Suppressor macrophage treated with lipopolysaccharide for 4 hours (primary cell): ENCODE results near the gene C5orf46.
"Not testable (repeated sequence)": the region's sequence is repeated elsewhere in the genome, so short reads cannot be mapped to it uniquely, and the experiment has no call there.

Experiments used
- DNase-seq: peaks from one replicate; pipeline ENCODE4 v3.0.0-alpha.2; 2020

Gene C5orf46

DNA sequence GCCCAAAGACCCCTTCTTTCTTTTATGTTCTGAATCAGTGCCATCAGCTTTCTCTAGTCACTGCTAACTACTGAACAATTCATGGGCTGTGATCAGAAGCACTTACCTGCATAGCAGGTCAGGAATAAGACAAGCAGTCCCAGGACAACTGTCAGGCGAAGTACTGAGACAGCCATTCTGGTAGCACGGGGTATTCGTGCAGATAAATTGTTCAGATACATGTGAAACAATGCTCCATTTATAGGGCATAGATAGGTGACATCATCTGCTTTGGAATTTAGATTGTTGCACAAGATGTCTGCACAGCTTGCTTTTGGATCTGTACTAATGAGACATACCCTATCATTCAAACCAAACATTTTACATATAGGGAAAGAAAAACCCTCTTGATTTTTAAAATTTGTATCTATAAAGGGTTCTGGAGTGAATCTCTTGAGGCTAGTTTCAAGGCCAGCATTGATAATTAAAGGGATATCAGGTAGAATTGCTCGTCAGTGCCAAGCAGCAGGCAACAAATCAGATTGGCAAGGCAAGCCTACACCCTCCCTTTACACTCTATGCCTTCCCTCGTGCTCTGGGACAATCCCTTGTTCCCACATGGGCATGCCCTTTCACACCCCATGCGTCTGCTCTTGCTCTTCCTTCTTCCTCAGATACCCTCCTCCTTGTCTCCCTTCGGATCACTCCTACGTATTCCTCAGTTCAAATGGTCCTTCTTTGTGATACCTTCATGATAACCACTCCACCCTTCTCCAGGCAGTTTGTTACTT lies at the start of gene C5orf46:
TSS of gene C5orf46 (minus strand) at position 213 of the 770 bp plus-strand sequence. CDS start at position 176, 37 bp downstream.
- no peak for DNase-seq

DNA sequence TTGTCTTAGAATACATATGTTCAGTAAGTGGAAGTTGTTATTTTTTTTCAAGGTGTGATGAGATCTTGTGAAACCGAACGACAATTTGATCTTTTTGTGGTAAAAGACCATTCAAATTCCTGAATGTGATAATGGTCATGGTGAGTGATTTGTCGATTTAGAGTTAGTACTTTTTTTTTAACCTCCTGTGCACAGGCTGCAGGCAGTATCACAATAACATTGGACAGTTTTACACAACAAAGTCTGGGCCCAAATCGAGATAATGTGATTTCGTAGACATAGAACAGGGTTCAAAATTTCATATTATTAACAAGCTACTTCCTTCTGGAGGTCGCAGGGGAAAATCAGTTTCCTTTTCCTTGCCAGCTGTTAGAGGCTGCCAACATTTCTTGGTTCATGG lies 48.6 kb upstream of the C5orf46 start:
- no peak for DNase-seq

DNA sequence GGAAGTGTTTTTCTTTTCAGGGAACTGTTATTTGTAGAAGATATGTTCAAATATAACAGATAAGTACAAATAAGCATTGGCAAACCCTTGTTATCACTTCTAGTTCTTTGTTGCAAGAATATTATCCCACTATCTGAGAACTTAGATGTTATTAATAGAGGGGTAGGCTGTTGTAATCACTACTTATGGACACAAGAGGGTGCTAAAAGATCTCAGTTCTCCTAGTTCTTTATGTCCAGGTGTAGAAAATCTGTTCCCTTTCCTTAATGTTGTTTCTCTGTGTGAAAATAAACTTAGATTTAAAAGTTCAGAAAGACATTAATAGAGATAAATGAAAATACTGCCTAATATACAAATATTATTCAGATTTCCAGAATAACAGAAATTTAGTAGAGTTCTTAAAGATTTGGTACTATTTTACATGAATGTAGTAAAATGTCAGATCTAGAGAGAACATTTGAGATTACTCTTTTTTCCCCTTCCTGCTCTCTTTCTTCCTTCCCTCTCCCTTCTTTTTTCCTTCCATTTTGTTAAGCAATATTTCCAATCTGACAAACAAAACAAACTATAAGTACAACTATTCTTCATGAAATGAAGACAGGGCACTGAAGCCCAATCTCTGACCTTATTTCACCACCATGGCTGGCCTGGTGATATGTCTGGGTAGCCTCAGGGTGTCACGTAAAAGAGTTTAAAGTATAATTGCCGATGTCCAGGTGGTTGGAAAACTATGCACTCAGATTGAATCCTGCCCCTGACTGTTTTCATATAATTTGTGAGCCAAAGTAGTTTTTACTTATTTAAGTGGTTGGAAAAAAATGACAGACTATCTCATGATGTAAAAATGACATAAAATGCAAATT lies 43.6 kb upstream of the C5orf46 start:
- peak; percentile 59 for DNase-seq

DNA sequence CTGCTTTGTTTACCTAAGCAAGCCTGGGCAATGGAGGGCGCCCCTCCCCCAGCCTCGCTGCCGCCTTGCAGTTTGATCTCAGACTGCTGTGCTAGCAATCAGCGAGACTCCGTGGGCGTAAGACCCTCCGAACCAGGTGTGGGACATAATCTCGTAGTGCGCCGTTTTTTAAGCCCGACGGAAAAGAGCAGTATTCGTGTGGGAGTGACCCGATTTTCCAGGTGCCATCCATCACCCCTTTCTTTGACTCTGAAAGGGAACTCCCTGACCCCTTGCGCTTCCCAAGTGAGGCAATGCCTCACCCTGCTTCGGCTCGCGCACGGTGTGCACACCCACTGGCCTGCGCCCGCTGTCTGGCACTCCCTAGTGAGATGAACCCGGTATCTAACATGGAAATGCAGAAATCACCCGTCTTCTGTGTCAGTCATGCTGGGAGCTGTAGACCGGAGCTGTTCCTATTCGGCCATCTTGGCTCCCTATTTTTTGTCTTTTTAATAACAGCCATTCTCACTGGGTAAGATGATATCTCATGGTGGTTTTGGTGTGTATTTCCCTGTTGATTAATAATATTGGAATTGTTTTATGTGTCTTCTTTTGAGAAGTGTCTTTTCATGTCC lies 40.4 kb upstream of the C5orf46 start:
- DNase-seq: not testable (repeated sequence)

DNA sequence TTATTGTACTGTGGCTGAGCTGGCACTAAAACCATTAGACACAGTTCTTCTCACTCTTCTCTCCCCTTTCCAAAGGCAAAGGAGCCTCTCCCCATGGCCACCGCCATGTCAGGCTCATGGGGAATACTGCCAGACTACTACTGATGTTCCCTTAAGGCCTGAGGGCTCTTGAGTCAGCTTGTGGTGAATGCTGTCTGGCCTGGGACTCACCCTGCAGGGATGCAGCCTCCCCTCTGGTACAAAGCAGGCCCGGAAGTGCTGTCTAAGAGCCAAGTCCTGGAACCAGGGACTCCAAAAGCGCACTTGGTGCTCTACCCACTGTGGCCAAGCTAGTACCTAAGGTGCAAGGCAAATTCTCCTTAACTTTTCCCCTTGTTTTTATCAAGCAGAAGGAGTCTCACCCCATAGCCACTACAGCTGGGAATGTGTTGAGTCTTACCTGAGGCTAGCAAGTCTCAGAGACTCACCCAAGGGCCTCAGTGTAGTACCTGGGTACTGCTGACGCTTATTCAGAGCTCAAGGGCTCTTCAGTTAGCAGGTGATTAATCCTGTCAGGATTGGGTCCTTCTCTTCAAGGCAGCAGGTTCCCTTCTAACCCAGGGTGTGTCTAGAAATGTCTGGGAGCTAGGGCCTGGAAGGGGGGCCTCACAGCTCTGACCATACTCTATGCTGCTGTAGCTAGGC lies 33.2 kb upstream of the C5orf46 start:
- DNase-seq: no peak

DNA sequence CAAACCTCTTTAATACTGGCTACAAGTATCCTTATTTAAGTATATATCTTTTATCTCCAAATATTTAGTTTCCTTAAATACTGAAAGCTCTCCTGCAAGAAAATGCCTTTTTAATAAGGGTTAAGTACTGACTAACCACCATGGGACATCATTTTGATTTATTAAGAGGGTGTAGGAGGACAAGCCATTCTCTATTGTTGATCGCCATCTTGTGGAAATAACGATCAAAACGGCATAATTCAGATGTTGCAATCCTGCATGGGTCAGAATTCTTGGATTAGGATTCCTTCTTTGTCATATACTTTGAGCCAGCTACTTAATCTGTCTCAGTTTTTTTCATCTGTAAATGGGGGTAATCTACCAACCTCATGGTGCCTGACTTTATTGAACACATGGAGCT lies 28.7 kb upstream of the C5orf46 start:
- peak; percentile 72 for DNase-seq

DNA sequence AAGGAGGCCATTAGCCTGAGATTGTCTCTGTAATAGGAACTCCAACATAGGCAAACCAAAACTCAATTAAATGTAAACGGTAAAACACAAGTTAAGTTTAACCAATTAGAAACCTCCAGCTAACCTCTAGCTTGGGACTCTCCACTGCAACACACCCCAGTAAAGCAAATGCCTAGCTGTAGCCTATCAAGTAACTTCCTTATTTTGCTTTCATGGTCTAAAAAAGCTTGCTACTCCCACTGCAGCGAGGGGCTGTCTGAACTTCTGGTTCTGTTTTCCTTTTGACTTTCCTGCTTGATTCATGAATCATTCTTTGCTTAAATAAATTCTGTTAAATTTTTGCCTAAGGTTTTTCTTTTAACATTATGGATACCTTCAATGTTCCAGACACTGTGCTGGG lies 24.4 kb upstream of the C5orf46 start:
- DNase-seq: peak; percentile 80

DNA sequence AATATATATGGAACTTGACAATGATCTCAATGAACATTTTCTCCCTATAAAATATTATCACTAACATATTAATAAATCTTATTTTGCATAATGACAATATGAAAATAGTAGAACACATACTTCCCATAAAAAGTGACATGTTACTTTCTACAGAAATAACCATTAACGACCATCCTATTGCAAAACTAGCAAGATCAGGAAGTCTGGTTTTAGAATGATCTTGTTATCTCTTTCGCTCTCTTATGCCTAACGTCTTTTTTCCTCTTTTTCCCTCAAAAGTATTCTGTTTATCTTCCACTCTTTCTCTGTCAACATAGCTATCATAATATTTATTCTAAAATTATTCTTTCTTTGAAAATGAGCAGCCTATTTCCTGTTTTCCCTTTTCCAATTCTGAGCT lies 21.6 kb upstream of the C5orf46 start:
- peak; percentile 37 for DNase-seq

DNA sequence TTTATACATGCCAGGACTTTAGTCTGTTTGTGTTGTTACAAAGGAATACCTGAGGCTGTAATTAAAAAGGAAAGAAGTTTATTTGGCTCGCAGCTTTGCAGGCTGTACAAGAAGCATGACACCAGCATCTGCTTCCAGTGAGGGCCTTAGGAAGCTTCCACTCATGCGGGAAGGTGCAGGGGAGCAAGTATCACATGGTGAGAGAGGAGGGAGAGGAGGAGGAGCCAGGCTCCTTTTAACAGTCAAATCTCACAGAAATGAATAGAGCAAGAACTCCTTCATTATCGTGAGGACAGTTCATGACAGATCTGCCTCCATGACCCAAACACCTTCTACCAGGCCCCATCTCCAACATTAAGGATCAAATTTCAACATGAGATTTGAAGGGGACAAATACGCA lies 18.7 kb upstream of the C5orf46 start:
- DNase-seq: no peak

DNA sequence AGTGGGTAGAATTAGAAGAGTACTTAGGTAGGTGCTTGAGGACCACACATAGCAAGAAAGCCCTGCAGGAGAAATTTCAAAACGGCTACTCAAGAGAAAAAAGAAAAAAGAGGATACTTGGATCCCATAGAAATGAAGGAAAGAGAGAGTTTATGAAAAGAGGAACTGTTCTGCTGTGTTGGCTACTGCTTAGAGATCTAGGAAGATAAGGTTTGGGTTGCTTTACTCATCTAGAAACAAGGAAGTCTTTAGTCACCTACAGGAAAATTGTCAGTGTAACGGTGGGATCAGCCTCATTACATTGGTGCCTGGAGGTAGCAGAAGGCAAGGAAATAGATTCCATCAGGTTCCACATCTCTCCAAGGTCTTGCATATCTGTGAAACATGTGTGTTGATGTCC lies 14.8 kb upstream of the C5orf46 start:
- peak; percentile 30 for DNase-seq

DNA sequence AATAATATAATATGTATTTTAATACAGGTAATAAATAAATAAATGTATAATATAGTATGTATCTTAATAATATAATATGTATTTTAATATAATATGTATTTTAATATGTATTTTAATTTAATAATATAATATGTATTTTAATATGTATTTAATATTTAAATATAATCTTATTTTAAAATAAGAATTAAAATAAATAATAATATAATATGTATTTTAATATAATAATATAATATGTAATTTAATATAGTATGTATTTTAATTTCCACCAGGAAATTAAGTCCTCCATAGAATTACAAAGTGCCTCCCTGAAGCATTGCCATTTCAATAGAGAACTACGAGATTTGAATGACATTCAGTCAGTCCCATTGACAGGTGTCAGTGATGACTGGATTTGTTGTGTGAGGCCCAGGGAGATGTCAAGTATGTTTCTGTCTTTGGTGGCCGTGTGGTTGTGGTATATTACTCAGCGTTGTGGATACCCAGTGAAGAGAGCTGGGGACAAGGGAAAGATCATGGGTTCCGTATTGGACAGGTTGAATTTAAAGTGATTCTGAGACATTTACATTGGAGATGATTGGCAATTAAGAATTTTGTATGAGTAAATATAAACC lies 14.2 kb upstream of the C5orf46 start:
- DNase-seq: no peak

DNA sequence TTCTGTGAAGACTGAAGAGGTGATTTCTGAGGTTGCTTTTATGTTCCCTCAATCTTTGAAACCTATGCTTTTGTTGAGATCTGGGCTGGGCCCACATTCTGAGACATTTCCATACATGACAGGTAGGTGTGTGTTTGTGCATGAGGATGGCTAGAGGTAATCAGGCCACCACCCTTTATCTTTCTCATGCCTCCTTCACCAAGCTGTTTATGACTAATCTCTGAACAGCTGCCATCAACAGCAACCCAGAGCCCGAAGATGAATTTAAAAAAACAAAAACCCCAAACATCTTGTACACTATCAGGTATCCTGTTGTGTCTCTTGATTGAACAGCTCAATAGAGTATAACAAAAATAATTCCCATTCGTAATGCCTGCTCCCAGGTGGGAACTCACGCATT lies 12.6 kb upstream of the C5orf46 start:
- no peak for DNase-seq

DNA sequence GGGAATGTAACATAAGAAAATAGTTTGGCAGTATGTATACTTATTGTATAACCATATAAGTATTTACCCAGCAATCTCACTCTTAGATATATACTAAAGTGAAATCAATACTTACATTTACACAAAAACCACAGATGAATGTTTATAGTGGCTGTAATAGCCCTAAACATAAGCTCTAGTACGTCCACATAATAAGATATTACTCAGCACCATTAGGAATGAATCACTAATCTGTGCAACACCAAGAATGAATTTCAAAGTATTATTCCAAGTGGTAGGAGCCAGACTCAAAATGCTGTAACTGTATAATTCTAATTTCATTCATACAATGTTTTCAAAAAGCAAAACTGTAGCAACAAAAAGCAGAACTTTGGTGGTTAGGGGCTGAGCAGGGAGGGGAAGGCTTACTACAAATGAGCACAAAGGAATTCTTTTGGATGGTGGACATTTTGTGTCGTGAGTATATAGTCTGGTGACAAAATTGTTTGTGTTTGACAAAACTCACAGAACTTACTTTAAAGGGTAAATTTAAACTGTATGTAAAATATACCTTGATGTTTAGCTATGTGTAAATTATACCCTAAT lies 11.9 kb upstream of the C5orf46 start:
- DNase-seq: peak; percentile 11

DNA sequence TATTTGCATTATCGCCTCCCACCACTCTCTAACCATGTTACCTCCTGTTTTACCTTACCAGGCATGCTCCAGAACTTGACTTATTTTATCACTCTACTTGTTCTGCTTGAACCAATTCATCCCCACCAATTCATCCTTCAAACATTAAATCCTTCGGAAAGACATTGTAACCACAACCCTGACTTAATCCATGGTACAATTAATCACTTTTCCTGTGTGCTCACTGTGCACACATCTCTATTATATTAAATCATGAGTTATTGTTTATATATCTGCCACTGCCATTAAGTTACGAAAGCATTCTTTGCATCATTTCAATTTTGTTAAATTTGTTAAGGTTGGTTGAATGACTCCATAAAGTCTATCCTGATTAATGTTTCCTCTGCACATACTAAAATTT lies 7.4 kb upstream of the C5orf46 start:
- no peak for DNase-seq

DNA sequence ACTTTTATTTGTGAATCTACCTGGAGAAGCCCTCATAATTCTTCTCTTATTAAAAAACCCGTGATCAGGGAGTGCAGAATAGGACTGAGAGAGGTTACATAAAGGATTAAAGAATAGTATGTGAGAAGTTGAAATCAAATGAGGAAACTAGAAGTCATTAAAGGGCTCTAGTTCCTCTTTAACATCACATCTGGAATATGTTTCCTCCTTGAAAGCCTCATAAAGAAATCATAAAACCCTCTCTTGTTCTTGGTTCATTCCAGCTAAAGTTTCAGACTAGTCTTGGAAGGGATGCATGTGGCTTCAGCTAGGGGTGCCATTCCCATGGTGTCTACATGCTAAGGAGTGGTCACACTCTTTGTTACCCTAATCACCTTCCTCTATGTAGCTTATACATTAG lies 5.7 kb upstream of the C5orf46 start:
- peak; percentile 31 for DNase-seq

DNA sequence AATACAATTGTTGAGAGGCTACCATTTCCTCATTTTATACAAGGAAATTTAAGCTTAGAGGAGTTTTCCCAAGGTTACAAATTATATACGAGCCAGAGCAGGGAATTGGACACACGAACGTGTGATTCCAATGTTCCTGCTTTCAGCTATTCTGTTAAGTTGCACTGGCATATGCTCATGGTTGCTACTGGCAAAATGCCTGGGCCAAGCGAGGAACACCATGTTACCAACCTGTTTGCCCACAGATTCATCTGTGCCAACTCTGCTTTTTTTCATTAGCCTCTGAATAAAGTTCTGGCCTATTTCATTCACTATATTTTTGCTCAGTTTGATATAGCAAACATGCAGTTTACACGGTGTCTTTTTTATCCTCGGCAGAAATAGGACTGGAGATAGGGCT lies 5.1 kb upstream of the C5orf46 start:
- no peak for DNase-seq

DNA sequence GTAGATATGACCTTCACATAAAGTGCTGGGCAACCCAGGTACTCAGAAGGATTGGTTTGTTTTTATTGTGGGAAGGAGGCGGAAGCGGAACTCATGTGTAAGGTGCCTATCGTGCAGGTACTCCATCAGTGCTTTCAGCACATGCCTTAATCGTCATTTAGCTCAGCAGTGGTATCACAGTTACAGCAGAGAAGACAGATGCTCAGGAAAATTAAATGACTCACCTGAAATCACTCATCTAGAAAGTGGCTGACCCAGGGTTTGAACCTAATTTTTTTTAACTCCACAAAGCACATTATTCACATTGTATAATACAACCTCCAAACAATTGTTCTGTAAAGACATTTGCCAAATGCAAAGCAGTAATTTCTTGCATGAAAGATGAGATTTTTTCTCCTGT lies 2.2 kb downstream of the C5orf46 start:
- DNase-seq: no peak

DNA sequence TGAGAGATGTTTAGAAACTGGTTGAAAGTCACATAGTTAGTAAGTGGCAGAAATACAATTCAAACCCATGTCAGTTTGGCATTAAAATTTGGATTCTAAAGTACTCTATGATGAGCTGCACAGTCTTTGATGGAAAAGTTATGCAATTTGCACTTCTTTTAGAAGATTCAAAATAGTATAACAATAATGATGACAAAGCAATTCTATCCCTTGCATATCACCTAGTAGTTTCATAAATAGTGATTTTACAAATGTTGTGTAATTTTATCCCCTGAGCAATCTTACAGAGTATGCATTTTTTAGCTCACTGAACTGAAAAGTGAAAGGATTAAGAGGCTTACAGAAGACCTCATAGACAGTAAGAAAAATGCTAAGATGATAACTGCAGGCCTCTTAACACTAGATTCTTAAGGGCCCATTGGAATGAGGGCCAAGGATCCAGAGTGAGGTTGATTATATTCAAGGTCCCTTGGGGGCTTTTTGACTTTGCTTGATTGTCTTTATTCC lies 3.7 kb downstream of the C5orf46 start:
- DNase-seq: no peak

DNA sequence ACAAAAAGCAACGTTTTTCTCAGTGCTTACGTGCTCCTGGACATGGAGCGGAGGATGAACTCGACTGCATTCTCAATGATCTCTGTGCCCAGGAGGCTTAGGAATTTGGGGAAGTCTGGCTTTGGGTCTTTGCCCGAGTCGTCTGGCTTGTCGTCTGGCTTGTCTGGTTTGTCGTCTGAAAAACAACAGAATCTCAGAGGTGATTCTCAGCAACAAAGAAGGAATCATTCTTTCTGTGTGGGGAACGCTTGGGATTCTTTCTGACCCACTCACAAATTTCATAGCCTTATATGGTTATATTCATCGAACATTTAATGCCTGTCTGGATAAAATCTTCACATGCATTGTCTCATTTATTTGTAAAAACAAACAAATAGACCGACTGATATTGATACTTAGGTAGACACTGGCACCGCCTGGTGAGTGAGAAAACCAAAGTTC lies 4.7 kb downstream of the C5orf46 start:
- DNase-seq: no peak

DNA sequence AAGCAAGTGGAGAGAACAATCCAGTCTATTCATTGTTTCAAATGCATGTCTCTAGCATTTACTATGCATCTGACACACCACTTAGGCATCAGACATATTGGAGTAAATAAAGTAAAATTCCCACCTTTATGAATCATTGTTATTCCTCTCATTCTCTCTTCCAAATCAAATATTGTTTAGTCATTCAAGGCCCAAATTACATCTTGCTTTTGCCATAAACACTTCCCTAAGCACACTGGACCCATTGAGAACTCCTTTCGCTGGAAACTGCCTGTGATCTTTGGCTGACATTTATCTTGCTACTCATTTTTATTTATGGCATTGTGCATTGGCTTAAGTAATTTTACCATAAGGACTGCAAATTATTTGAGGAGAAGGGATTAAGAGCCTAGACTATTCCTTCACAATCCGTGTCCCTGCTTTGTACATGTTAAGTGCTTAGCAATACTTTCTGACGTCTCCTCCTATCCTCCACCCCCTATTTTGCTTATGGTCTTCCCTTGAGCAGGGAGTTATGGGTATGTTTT lies 7.4 kb downstream of the C5orf46 start:
- DNase-seq: no peak

DNA sequence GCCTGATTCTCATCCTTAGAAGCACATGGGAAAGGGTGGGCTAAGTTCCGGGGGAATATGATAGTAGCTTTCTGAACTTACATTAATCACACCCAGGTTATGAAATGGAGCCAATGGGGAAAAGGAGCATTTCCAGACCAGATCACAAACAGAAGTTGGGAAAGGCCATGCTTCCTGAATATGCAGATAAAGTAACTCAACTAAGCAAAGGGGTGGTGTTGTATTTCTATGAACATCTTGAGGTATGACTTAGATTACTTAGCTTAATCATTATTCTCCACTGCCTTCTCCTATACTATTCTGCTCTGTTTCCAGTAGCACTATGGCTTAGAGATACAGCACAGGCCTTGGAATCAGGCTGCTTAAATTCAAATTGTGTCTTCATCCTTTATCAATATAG lies 10.5 kb downstream of the C5orf46 start:
- DNase-seq: no peak

DNA sequence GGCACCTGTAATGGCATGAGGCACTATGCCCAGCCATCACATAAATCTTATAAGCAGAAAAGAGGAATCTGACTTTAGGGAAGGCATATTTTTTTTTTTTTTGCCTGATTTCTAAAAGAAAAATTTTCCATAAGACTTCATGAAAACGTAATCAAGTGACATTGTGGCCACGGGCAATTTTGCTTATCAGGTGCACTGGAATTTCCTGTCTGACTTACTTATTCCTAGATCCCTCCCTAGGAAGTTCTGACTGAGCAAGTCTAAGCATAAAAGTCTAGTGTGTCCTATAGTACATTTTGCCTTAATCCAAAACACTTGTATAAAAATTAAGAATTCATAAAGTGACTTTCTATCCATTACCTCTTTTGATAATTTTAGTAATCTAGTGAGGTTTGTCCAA lies 12.5 kb downstream of the C5orf46 start:
- no peak for DNase-seq
